Natural killer cell (primary cell): ENCODE data around the gene RABGAP1L. TPM values are rescaled to one million over a fixed set of nuclear protein-coding genes. Genes with fewer than 3 reads are reported as not detected.

Source experiments
- ATAC-seq, 3 donors: fragments of 150-1000 bp in 2 of 3; fragments of 200-7000 bp in 1 of 3; cut with Tn5 transposase; 1 replicate in 1 of 3; 2 replicates in 2 of 3; pipeline ENCODE4 v1.10.0; 2021; ENCODE audit warnings: mild to moderate bottlenecking in 2 of 3, moderate library complexity in 2 of 3
- DNase-seq, 2 donors: peaks; one replicate each; pipeline versions ENCODE4 v3.0.0 to v3.0.0-alpha.2; 2013 to 2021; ENCODE audit warnings: mixed read lengths in 1 of 2
- H3K27ac ChIP-seq: one replicate; pipeline ENCODE4 v1.5.1; 2013; ENCODE audit warnings: mild to moderate bottlenecking, low read length
- H3K27me3 ChIP-seq: one replicate; pipeline ENCODE4 v1.6.1; 2013; ENCODE audit warnings: low read length; ENCODE audit not compliant: control insufficient read depth, insufficient read depth
- H3K36me3 ChIP-seq: one replicate; pipeline ENCODE4 v1.6.1; 2013; ENCODE audit warnings: low read length; ENCODE audit not compliant: control insufficient read depth, insufficient read depth
- H3K4me1 ChIP-seq: one replicate; pipeline ENCODE4 v1.6.1; 2013; ENCODE audit warnings: low read length; ENCODE audit not compliant: control insufficient read depth, insufficient read depth
- H3K4me3 ChIP-seq: one replicate; pipeline ENCODE4 v1.5.1; 2013; ENCODE audit warnings: low read length
- H3K9me3 ChIP-seq: one replicate; pipeline ENCODE4 v1.6.1; 2013; ENCODE audit warnings: low read length; ENCODE audit not compliant: control insufficient read depth, insufficient read depth
- H3K27ac Mint-ChIP-seq, 2 donors: one replicate each; pipeline ENCODE4 v1.8.0; 2022; ENCODE audit warnings: mild to moderate bottlenecking in 2 of 2, mixed read lengths in 2 of 2, moderate library complexity in 1 of 2
- H3K27me3 Mint-ChIP-seq, 2 donors: one replicate each; pipeline ENCODE4 v1.8.0; 2022; ENCODE audit warnings: low read depth in 2 of 2, mixed read lengths in 2 of 2
- H3K36me3 Mint-ChIP-seq: one replicate; pipeline ENCODE4 v1.8.0; 2022; ENCODE audit warnings: mixed read lengths
- H3K4me1 Mint-ChIP-seq, 2 donors: one replicate each; pipeline ENCODE4 v1.8.0; 2022; ENCODE audit warnings: mixed read lengths in 2 of 2
- H3K4me3 Mint-ChIP-seq: one replicate; pipeline ENCODE4 v1.8.0; 2022; ENCODE audit warnings: mild to moderate bottlenecking, moderate library complexity, mixed read lengths
- H3K9me3 Mint-ChIP-seq, 2 donors: one replicate each; pipeline ENCODE4 v1.8.0; 2022; ENCODE audit warnings: mixed read lengths in 2 of 2
- WGBS: methylation state at CpG from one replicate; pipeline ENCODE4 v1.1.7; 2013; ENCODE audit warnings: missing lambda C conversion rate; ENCODE audit not compliant: insufficient coverage; 5-methylcytosine and 5-hydroxymethylcytosine counted together
- intact Hi-C: fragments of 100-400 bp; cut with micrococcal nuclease; formaldehyde crosslinking; loops from one replicate; pipeline ENCODE4 v1.14.2; 2022
- total RNA-seq, 4 donors: library from RNA; stranded (reverse); fragments of 120-200 nt in 1 of 4; gene quantifications; one replicate each; pipeline versions ENCODE4 v1.2.3 to v1.2.4, GENCODE V29; 2013 to 2022
- TF ChIP-seq, protein P1 (sequence below): fragments of 200-600 bp; IDR thresholded peaks from one replicate; pipeline ENCODE4 v1.8.0; 2022; ENCODE audit warnings: antibody characterized with exemption

The RABGAP1L gene
- total RNA-seq, 3 donors from 2014 or later (not counting 1 experiment from before 2014, with no cell fraction given): 145 to 168 (median 153) TPM

GRCh38 chr1:174850726-174851125 is 691.4 kb downstream of the RABGAP1L start:
- Histone ChIP-seq H3K4me3 (no peak overlapping the region), H3K9me3 (no peaks in the 10 kb centered on the region), H3K27ac (no peak overlapping the region), H3K4me1 (no peaks in the 10 kb centered on the region), H3K36me3 (no peaks in the 10 kb centered on the region), H3K27me3 (no peaks in the 10 kb centered on the region)
- DNase-seq (no peak), ATAC-seq (no peak)
- Mint-ChIP-seq H3K4me1 (peaks cover 0 to 10% of the 10 kb centered on the region in 2 donors), H3K9me3 (no peaks in the 10 kb centered on the region), H3K36me3 (no peaks in the 10 kb centered on the region), H3K27ac (no peak overlapping the region), H3K4me3 (no peak overlapping the region), H3K27me3 (no peaks in the 10 kb centered on the region)
- TF ChIP-seq, protein P1, sequence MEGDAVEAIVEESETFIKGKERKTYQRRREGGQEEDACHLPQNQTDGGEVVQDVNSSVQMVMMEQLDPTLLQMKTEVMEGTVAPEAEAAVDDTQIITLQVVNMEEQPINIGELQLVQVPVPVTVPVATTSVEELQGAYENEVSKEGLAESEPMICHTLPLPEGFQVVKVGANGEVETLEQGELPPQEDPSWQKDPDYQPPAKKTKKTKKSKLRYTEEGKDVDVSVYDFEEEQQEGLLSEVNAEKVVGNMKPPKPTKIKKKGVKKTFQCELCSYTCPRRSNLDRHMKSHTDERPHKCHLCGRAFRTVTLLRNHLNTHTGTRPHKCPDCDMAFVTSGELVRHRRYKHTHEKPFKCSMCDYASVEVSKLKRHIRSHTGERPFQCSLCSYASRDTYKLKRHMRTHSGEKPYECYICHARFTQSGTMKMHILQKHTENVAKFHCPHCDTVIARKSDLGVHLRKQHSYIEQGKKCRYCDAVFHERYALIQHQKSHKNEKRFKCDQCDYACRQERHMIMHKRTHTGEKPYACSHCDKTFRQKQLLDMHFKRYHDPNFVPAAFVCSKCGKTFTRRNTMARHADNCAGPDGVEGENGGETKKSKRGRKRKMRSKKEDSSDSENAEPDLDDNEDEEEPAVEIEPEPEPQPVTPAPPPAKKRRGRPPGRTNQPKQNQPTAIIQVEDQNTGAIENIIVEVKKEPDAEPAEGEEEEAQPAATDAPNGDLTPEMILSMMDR: no peak
- WGBS: 100% methylated on average over 1 of the region's 1 CpG
- intact Hi-C loops: no loop called here

DNA sequence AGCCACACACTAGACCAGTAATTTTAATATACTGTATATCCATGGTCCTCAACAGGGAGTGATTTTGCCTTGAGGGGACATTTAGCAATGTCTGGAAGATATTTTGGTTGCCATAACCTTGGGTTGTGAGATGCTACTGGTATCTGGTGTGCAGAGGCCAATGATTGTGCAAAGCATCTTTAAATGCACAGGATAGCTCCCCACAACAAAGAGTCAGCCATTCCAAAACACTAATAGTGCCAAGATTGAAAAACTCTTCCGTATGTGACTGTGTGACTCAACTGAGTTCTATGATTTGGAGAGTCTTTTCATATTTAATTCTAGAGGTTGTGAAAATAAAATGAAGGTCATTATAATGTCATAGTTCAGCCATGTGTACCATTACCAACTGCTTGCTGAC is 699.0 kb downstream of the RABGAP1L start:
- H3K9me3 ChIP-seq: no peaks in the 10 kb centered on the region
- WGBS: no CpG with 5 or more reads among the region's 1 CpG
- H3K36me3 ChIP-seq: no peaks in the 10 kb centered on the region
- no peaks in the 10 kb centered on the region for H3K27me3 ChIP-seq
- H3K9me3 Mint-ChIP-seq: no peaks in the 10 kb centered on the region
- H3K4me1 Mint-ChIP-seq: peaks cover 0 to 5% of the 10 kb centered on the region in 2 donors
- no peaks in the 10 kb centered on the region for H3K36me3 Mint-ChIP-seq
- intact Hi-C loops: no loop called here
- no peaks in the 10 kb centered on the region for H3K27me3 Mint-ChIP-seq
- no peak overlapping the region for H3K4me3 ChIP-seq
- H3K4me3 Mint-ChIP-seq: no peak overlapping the region
- ATAC-seq (no peak), DNase-seq (no peak)
- TF ChIP-seq, protein P1: no peak
- no peak overlapping the region for H3K27ac Mint-ChIP-seq
- no peak overlapping the region for H3K27ac ChIP-seq
- no peaks in the 10 kb centered on the region for H3K4me1 ChIP-seq

GRCh38 chr1:174870319-174870718 is 711.0 kb downstream of the RABGAP1L start:
- ATAC-seq: no peak
- H3K9me3 ChIP-seq: no peaks in the 10 kb centered on the region
- no peak for DNase-seq
- H3K4me3 ChIP-seq: no peak overlapping the region
- H3K4me1 Mint-ChIP-seq: peaks cover 11 to 13% of the 10 kb centered on the region in 2 donors
- no peaks in the 10 kb centered on the region for H3K36me3 Mint-ChIP-seq
- intact Hi-C loops: no loop called here
- no peak overlapping the region for H3K27ac ChIP-seq
- no peaks in the 10 kb centered on the region for H3K9me3 Mint-ChIP-seq
- TF ChIP-seq, protein P1: no peak
- no CpG with 5 or more reads among the region's 1 CpG for WGBS
- no peaks in the 10 kb centered on the region for H3K27me3 Mint-ChIP-seq
- no peak overlapping the region for H3K4me3 Mint-ChIP-seq
- H3K4me1 ChIP-seq: no peaks in the 10 kb centered on the region
- H3K27ac Mint-ChIP-seq: no peak overlapping the region
- H3K36me3 ChIP-seq: no peaks in the 10 kb centered on the region
- no peaks in the 10 kb centered on the region for H3K27me3 ChIP-seq

GRCh38 chr1:174871886-174872285 is 712.6 kb downstream of the RABGAP1L start:
- ATAC-seq (no peak), DNase-seq (no peak)
- Histone ChIP-seq H3K36me3 (no peaks in the 10 kb centered on the region), H3K4me3 (no peak overlapping the region), H3K27ac (no peak overlapping the region), H3K27me3 (no peaks in the 10 kb centered on the region), H3K4me1 (no peaks in the 10 kb centered on the region), H3K9me3 (no peaks in the 10 kb centered on the region)
- intact Hi-C loops: no loop called here
- 73% methylated on average over 2 of the region's 2 CpGs for WGBS
- no peaks in the 10 kb centered on the region for H3K27me3 Mint-ChIP-seq
- TF ChIP-seq, protein P1: no peak
- H3K27ac Mint-ChIP-seq: peak overlapping the region in 1 of 2 donors; percentile 46
- H3K4me3 Mint-ChIP-seq: no peak overlapping the region
- H3K4me1 Mint-ChIP-seq: peaks cover 11 to 16% of the 10 kb centered on the region in 2 donors
- H3K9me3 Mint-ChIP-seq: no peaks in the 10 kb centered on the region
- no peaks in the 10 kb centered on the region for H3K36me3 Mint-ChIP-seq
